BLaER1 (cell line): Measurements from ENCODE around the gene AMY1B.
"Not testable (repeated sequence)": the region's sequence is repeated elsewhere in the genome, so short reads cannot be mapped to it uniquely, and the experiment has no call there.

Experiments used
- H3K27ac ChIP-seq: shearing (Covaris generic); formaldehyde crosslinking; 2 replicates; pipeline ENCODE4 v1.8.1; 2022
- H3K27me3 ChIP-seq: shearing (Covaris generic); formaldehyde crosslinking; 2 replicates; pipeline ENCODE4 v1.8.1; 2022
- H3K36me3 ChIP-seq: shearing (Covaris generic); formaldehyde crosslinking; 2 replicates; pipeline ENCODE4 v1.8.1; 2022
- H3K4me1 ChIP-seq: shearing (Covaris generic); formaldehyde crosslinking; 2 replicates; pipeline ENCODE4 v1.8.1; 2022
- H3K4me2 ChIP-seq: shearing (Covaris generic); formaldehyde crosslinking; 2 replicates; pipeline ENCODE4 v1.8.1; 2022
- H3K4me3 ChIP-seq: shearing (Covaris generic); formaldehyde crosslinking; 2 replicates; pipeline ENCODE4 v1.8.1; 2022
- H3K9ac ChIP-seq: shearing (Covaris generic); formaldehyde crosslinking; 2 replicates; pipeline ENCODE4 v1.8.1; 2022
- H3K9me3 ChIP-seq: shearing (Covaris generic); formaldehyde crosslinking; 2 replicates; pipeline ENCODE4 v1.8.1; 2022
- H4K20me1 ChIP-seq: shearing (Covaris generic); formaldehyde crosslinking; 2 replicates; pipeline ENCODE4 v1.8.1; 2022

The AMY1B gene

DNA sequence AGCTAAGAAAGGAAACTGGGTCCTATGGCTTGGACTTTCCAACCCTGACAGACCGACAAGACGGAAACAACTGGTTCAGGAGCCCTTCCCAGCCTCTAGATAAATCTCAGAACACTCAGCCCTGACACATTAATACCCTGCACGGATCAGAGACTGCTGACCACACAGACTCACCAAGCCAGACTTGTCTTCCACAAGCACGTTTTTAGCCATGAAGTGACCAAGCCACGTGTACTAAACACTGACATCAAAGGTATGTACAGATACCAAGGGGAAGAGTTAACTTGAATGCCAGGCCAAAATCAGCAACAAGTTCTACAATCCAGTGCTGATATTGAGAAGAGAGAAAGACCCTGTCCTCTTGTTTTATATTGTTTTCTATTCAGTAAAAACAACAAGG lies at the start of gene AMY1B:
AMY1B (minus strand) TSS at position 101 of the 400 bp plus-strand sequence. CDS start 571 bp downstream, outside the sequence.
- not testable (repeated sequence) for H3K4me3 ChIP-seq, H3K4me1 ChIP-seq, H4K20me1 ChIP-seq, H3K4me2 ChIP-seq, H3K9me3 ChIP-seq, H3K27ac ChIP-seq, H3K27me3 ChIP-seq, H3K36me3 ChIP-seq, H3K9ac ChIP-seq

- not testable (repeated sequence) for H4K20me1 ChIP-seq, H3K27ac ChIP-seq, H3K4me1 ChIP-seq, H3K9me3 ChIP-seq, H3K27me3 ChIP-seq, H3K4me2 ChIP-seq, H3K36me3 ChIP-seq, H3K4me3 ChIP-seq, H3K9ac ChIP-seq
These were observed 49.0 kb upstream of the AMY1B start for GRCh38 chr1:103745040-103745439.

DNA sequence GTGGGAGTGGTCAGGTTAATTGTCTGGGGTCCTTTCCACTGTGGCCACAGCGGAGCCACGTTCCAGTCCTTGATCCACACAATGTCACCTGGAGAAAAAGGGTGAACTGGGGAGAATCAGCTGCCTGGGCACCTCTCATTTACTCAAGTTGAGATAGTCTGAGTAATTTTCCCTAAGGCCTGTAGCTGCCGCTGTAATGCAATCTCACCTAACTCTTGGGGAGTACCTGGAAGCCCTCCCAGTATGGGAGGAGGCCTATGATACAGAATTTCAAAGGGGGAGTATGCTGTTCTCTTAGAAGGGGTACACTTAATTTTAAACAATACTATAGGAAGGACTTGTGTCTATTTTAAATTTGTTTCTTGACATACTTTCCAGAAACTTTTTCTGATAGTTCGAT lies 48.4 kb upstream of the AMY1B start:
- H3K4me3 ChIP-seq, H4K20me1 ChIP-seq, H3K27ac ChIP-seq, H3K9me3 ChIP-seq, H3K27me3 ChIP-seq, H3K36me3 ChIP-seq, H3K9ac ChIP-seq, H3K4me2 ChIP-seq, H3K4me1 ChIP-seq: not testable (repeated sequence)

GRCh38 chr1:103738031-103738430 lies 42.0 kb upstream of the AMY1B start:
- H3K4me1 ChIP-seq, H3K9me3 ChIP-seq, H3K27ac ChIP-seq, H3K36me3 ChIP-seq, H3K4me2 ChIP-seq, H4K20me1 ChIP-seq, H3K4me3 ChIP-seq, H3K9ac ChIP-seq, H3K27me3 ChIP-seq: not testable (repeated sequence)

DNA sequence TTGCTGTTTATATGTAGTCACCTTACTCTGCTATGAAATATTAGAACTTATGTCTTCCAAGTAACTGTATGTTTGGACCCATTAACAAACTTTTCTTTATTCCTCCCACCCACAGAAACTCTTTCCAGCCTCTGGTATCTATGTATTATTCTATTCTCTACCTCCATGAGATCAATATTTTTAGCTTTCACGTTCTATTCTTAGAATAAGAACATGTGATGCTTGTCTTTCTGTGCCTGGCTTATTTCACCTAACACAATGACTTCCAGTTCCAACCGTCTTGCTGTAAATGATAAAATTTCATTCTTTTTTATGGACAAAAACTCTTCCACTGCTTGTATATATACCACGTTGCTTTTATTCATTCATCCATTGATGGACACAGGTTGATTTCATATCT lies 39.3 kb upstream of the AMY1B start:
- not testable (repeated sequence) for H4K20me1 ChIP-seq, H3K9ac ChIP-seq, H3K27me3 ChIP-seq, H3K4me1 ChIP-seq, H3K4me3 ChIP-seq, H3K4me2 ChIP-seq, H3K9me3 ChIP-seq, H3K36me3 ChIP-seq, H3K27ac ChIP-seq

- H4K20me1 ChIP-seq, H3K27me3 ChIP-seq, H3K4me1 ChIP-seq, H3K4me3 ChIP-seq, H3K36me3 ChIP-seq, H3K9ac ChIP-seq, H3K4me2 ChIP-seq, H3K9me3 ChIP-seq, H3K27ac ChIP-seq: not testable (repeated sequence)
These were observed 25.5 kb upstream of the AMY1B start for GRCh38 chr1:103721473-103721872.

DNA sequence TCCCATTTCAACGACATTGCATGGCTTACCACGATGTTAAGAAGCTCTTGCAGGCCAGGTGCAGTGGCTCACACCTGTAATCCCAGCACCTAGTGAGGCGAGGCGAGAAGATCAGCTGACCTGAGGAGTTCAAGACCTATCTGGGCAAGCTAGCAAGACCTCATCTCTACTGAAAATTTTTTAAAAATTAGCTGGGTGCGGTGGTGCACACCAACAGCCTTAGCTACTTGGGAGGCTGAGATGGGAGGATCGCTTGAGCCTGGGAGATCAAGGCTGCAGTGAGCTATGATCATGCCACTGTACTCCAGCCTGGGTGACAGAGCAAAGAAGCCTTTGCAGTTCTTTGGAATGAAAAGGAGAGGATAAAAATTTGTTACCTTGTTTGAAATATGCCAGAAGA lies 21.4 kb upstream of the AMY1B start:
- H3K9ac ChIP-seq, H4K20me1 ChIP-seq: not testable (repeated sequence)

GRCh38 chr1:103710381-103710780 lies 14.4 kb upstream of the AMY1B start:
- H4K20me1 ChIP-seq, H3K9me3 ChIP-seq, H3K4me1 ChIP-seq, H3K4me3 ChIP-seq, H3K27ac ChIP-seq, H3K27me3 ChIP-seq, H3K9ac ChIP-seq, H3K36me3 ChIP-seq, H3K4me2 ChIP-seq: not testable (repeated sequence)

More for the DNA sequence above, 21.4 kb upstream of the AMY1B start:
- H3K4me1 ChIP-seq, H3K4me2 ChIP-seq, H3K9me3 ChIP-seq, H3K27me3 ChIP-seq, H3K4me3 ChIP-seq, H3K27ac ChIP-seq, H3K36me3 ChIP-seq: not testable (repeated sequence)

DNA sequence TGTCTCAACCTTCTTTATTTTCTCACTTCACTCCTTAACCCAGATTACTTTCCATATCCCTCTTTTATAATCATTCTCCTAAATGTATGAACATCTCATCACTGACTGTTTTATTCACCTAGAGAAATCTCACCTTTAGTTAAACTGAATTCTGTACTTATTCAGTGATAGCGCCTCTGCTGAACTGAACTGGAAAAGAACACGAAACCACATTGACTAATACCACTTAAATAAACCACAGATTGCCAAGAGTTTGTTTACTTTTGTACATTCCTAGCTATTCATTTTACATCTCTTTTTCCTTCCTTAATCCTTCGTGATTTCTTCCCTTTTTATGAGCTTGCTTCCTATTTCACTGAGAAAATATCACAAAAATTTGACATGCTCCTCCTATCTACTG lies 11.7 kb upstream of the AMY1B start:
- not testable (repeated sequence) for H3K9me3 ChIP-seq, H3K36me3 ChIP-seq, H3K4me2 ChIP-seq, H3K4me1 ChIP-seq, H3K9ac ChIP-seq, H3K27ac ChIP-seq, H3K4me3 ChIP-seq, H4K20me1 ChIP-seq, H3K27me3 ChIP-seq

GRCh38 chr1:103701256-103701655 lies 5.2 kb upstream of the AMY1B start:
- not testable (repeated sequence) for H3K4me1 ChIP-seq, H3K36me3 ChIP-seq, H3K27me3 ChIP-seq, H4K20me1 ChIP-seq, H3K27ac ChIP-seq, H3K9ac ChIP-seq, H3K4me2 ChIP-seq, H3K9me3 ChIP-seq, H3K4me3 ChIP-seq

DNA sequence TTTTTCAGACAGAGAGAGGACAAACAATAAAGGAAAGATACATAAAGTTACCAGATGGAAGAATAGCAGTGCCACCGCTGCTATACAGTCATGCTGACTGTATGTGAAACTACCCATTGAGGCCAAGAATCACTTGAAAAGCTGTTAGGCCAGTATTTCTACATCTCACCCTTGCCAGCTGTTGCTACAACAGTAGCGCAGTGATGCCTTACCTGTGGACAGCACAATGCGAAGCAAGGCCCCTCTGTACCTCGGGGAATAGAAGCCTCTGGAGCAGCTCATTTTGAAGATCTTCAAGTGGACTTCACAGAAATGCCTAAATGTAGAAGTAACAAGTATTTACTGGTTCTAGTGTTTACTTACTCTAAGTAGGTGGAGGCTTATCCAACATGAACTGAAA lies 4.7 kb upstream of the AMY1B start:
- not testable (repeated sequence) for H4K20me1 ChIP-seq, H3K4me2 ChIP-seq, H3K4me1 ChIP-seq, H3K4me3 ChIP-seq, H3K27ac ChIP-seq, H3K36me3 ChIP-seq, H3K27me3 ChIP-seq, H3K9me3 ChIP-seq, H3K9ac ChIP-seq

GRCh38 chr1:103697430-103697829 lies 1.4 kb upstream of the AMY1B start:
- H3K4me2 ChIP-seq, H3K27ac ChIP-seq, H3K9ac ChIP-seq, H3K36me3 ChIP-seq, H4K20me1 ChIP-seq, H3K4me1 ChIP-seq, H3K9me3 ChIP-seq, H3K27me3 ChIP-seq, H3K4me3 ChIP-seq: not testable (repeated sequence)

DNA sequence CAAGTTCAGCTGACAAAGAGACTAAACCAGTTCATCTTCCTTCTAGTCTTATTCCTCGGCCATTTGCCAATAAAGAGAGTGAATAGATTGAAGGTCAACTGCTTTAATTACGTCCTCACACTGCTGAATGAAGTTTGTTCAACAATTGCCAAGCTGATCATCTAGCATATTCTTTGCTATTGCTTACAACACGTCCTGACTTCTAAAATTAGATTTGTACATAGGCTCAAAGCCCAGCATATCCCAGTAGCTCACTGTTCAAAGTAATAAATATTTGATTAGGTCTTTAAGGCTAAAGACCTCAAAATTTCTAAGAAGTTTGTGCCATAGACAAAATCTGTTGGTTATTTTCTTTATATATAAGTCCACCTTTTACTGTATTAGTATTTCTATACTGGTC lies 19.7 kb downstream of the AMY1B start:
- not testable (repeated sequence) for H3K9ac ChIP-seq, H4K20me1 ChIP-seq, H3K27ac ChIP-seq, H3K36me3 ChIP-seq, H3K9me3 ChIP-seq, H3K27me3 ChIP-seq, H3K4me1 ChIP-seq, H3K4me3 ChIP-seq, H3K4me2 ChIP-seq

DNA sequence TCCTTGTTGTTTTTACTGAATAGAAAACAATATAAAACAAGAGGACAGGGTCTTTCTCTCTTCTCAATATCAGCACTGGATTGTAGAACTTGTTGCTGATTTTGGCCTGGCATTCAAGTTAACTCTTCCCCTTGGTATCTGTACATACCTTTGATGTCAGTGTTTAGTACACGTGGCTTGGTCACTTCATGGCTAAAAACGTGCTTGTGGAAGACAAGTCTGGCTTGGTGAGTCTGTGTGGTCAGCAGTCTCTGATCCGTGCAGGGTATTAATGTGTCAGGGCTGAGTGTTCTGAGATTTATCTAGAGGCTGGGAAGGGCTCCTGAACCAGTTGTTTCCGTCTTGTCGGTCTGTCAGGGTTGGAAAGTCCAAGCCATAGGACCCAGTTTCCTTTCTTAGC lies 40.5 kb downstream of the AMY1B start, which contains the start of gene AMY1A:
AMY1A (plus strand) TSS at position 301 of the 400 bp plus-strand sequence. CDS start 571 bp downstream, outside the sequence.
- not testable (repeated sequence) for H3K4me3 ChIP-seq, H3K4me1 ChIP-seq, H3K4me2 ChIP-seq, H4K20me1 ChIP-seq, H3K27ac ChIP-seq, H3K9me3 ChIP-seq, H3K36me3 ChIP-seq, H3K9ac ChIP-seq, H3K27me3 ChIP-seq

DNA sequence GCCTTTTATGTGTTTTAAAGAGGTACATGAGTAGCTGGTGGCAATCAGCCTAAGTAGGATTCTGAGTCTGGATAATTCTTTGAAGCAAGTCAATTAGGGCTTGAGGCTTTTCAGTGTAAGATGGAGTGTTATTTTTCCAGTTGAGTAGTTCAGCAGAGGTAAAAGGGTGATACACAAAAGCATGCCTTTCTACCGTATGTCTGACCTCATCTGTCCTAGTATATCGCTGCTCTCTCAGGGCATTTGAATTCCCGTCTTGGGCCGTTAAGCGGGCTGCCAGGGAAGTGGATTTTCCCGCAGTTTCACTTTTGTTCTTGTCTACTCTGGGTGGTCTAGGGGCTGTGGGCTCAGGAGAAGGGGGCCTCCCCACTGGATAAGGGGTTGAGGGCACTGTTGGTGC lies 41.9 kb downstream of the AMY1B start:
- not testable (repeated sequence) for H3K27me3 ChIP-seq, H3K9me3 ChIP-seq, H3K4me1 ChIP-seq, H3K4me2 ChIP-seq, H3K9ac ChIP-seq, H3K27ac ChIP-seq, H3K36me3 ChIP-seq, H4K20me1 ChIP-seq, H3K4me3 ChIP-seq

- H3K27me3 ChIP-seq, H3K27ac ChIP-seq, H3K4me1 ChIP-seq, H4K20me1 ChIP-seq, H3K9ac ChIP-seq, H3K9me3 ChIP-seq, H3K36me3 ChIP-seq, H3K4me3 ChIP-seq, H3K4me2 ChIP-seq: not testable (repeated sequence)
These were observed 45.1 kb downstream of the AMY1B start for GRCh38 chr1:103650889-103651288.
